Muscle layer of colon (tissue), 2 donors: ENCODE data around the gene MYL7.

Experiments
- H3K27ac ChIP-seq: one replicate; pipeline ENCODE4 v1.7.0; 2013; ENCODE audit warnings: low read depth, mild to moderate bottlenecking, low read length, moderate library complexity
- H3K27me3 ChIP-seq, 2 donors: one replicate each; pipeline ENCODE4 v1.7.0; 2013; ENCODE audit warnings: low read length in 2 of 2, mild to moderate bottlenecking in 2 of 2; ENCODE audit not compliant: insufficient read depth in 2 of 2, control insufficient read depth in 1 of 2
- H3K36me3 ChIP-seq: one replicate; pipeline ENCODE4 v1.7.0; 2013; ENCODE audit warnings: mild to moderate bottlenecking, low read length; ENCODE audit not compliant: insufficient read depth
- H3K4me1 ChIP-seq: one replicate; pipeline ENCODE4 v1.7.0; 2013; ENCODE audit warnings: mild to moderate bottlenecking, low read length; ENCODE audit not compliant: insufficient read depth
- H3K4me3 ChIP-seq, 2 donors: one replicate each; pipeline ENCODE4 v1.7.0; 2013; ENCODE audit warnings: low read length in 2 of 2, low read depth in 1 of 2, mild to moderate bottlenecking in 1 of 2, moderate library complexity in 1 of 2
- H3K9ac ChIP-seq: one replicate; pipeline ENCODE4 v1.7.0; 2013; ENCODE audit warnings: low read length
- H3K9me3 ChIP-seq: one replicate; pipeline ENCODE4 v1.7.0; 2013; ENCODE audit warnings: mild to moderate bottlenecking, low read length
- donor health status: abdominal sarcoma.
- donor health status: Adenocarcinoma of cecum.

The MYL7 gene

GRCh38 chr7:44141221-44141850 lies at the start of gene MYL7:
TSS of gene MYL7 (minus strand) at chr7:44141332. CDS start at chr7:44141305, 27 bp downstream.
- no peaks in the 10 kb centered on the region for H3K9me3 ChIP-seq
- no peaks in the 10 kb centered on the region for H3K36me3 ChIP-seq
- no peak within 1 kb of the TSS for H3K9ac ChIP-seq
- peaks cover 0 to 26% of the 10 kb centered on the region in 2 donors for H3K27me3 ChIP-seq
- H3K4me3 ChIP-seq = no peak within 1 kb of the TSS
- H3K4me1 ChIP-seq = no peaks in the 10 kb centered on the region
- no peak within 1 kb of the TSS for H3K27ac ChIP-seq

- Histone ChIP-seq H3K36me3 (no peaks in the 10 kb centered on the region), H3K27ac (no peak overlapping the region), H3K27me3 (peaks cover 0 to 4% of the 10 kb centered on the region in 2 donors), H3K4me3 (no peak overlapping the region), H3K4me1 (no peaks in the 10 kb centered on the region), H3K9me3 (no peaks in the 10 kb centered on the region), H3K9ac (no peak overlapping the region)
Measured at GRCh38 chr7:44189993-44190872, 49.1 kb upstream of the MYL7 start.

GRCh38 chr7:44189286-44189992 lies 48.3 kb upstream of the MYL7 start, which contains the start of gene GCK:
TSS of gene GCK (minus strand) at chr7:44189439. CDS start at chr7:44188953, 486 bp downstream.
- no peaks in the 10 kb centered on the region for H3K36me3 ChIP-seq
- H3K9me3 ChIP-seq = no peaks in the 10 kb centered on the region
- no peak within 1 kb of the TSS for H3K27ac ChIP-seq
- H3K4me1 ChIP-seq = no peaks in the 10 kb centered on the region
- no peak within 1 kb of the TSS for H3K9ac ChIP-seq
- no peak within 1 kb of the TSS for H3K4me3 ChIP-seq
- peaks cover 0 to 2% of the 10 kb centered on the region in 2 donors for H3K27me3 ChIP-seq

GRCh38 chr7:44188480-44189225 lies 47.5 kb upstream of the MYL7 start:
- no peaks in the 10 kb centered on the region for H3K9me3 ChIP-seq
- H3K4me1 ChIP-seq = no peaks in the 10 kb centered on the region
- H3K36me3 ChIP-seq = no peaks in the 10 kb centered on the region
- H3K9ac ChIP-seq = no peak overlapping the region
- no peaks in the 10 kb centered on the region for H3K27me3 ChIP-seq
- H3K4me3 ChIP-seq = no peak overlapping the region
- no peak overlapping the region for H3K27ac ChIP-seq

- H3K36me3 ChIP-seq = no peaks in the 10 kb centered on the region
- no peak overlapping the region for H3K27ac ChIP-seq
- H3K27me3 ChIP-seq = no peaks in the 10 kb centered on the region
- no peaks in the 10 kb centered on the region for H3K9me3 ChIP-seq
- no peak overlapping the region for H3K4me3 ChIP-seq
- H3K9ac ChIP-seq = no peak overlapping the region
- no peaks in the 10 kb centered on the region for H3K4me1 ChIP-seq
Measured at GRCh38 chr7:44187636-44188416, 46.7 kb upstream of the MYL7 start.

- Histone ChIP-seq H3K27ac (no peak overlapping the region), H3K36me3 (no peaks in the 10 kb centered on the region), H3K4me3 (no peak overlapping the region), H3K27me3 (no peaks in the 10 kb centered on the region), H3K9ac (no peak overlapping the region), H3K4me1 (no peaks in the 10 kb centered on the region), H3K9me3 (no peaks in the 10 kb centered on the region)
Measured at GRCh38 chr7:44186736-44187135, 45.6 kb upstream of the MYL7 start.

GRCh38 chr7:44185729-44186128 lies 44.6 kb upstream of the MYL7 start:
- no peaks in the 10 kb centered on the region for H3K36me3 ChIP-seq
- H3K4me1 ChIP-seq = no peaks in the 10 kb centered on the region
- H3K9me3 ChIP-seq = no peaks in the 10 kb centered on the region

GRCh38 chr7:44184873-44185446 lies 43.8 kb upstream of the MYL7 start:
- H3K9me3 ChIP-seq = no peaks in the 10 kb centered on the region
- no peak overlapping the region for H3K27ac ChIP-seq
- no peak overlapping the region for H3K9ac ChIP-seq
- H3K36me3 ChIP-seq = no peaks in the 10 kb centered on the region
- no peaks in the 10 kb centered on the region for H3K4me1 ChIP-seq
- H3K4me3 ChIP-seq = no peak overlapping the region
- H3K27me3 ChIP-seq = no peaks in the 10 kb centered on the region

More at GRCh38 chr7:44185729-44186128, 44.6 kb upstream of the MYL7 start:
- Histone ChIP-seq H3K9ac (no peak overlapping the region), H3K4me3 (no peak overlapping the region), H3K27ac (no peak overlapping the region), H3K27me3 (no peaks in the 10 kb centered on the region)

- Histone ChIP-seq H3K9ac (no peak overlapping the region), H3K9me3 (no peaks in the 10 kb centered on the region), H3K4me1 (no peaks in the 10 kb centered on the region), H3K4me3 (no peak overlapping the region), H3K27me3 (no peaks in the 10 kb centered on the region), H3K27ac (no peak overlapping the region), H3K36me3 (no peaks in the 10 kb centered on the region)
Measured at GRCh38 chr7:44184206-44184872, 43.2 kb upstream of the MYL7 start.

GRCh38 chr7:44183386-44183785 lies 42.3 kb upstream of the MYL7 start:
- no peaks in the 10 kb centered on the region for H3K27me3 ChIP-seq
- H3K4me1 ChIP-seq = no peaks in the 10 kb centered on the region
- H3K27ac ChIP-seq = no peak overlapping the region
- no peak overlapping the region for H3K4me3 ChIP-seq
- H3K9ac ChIP-seq = no peak overlapping the region
- H3K36me3 ChIP-seq = no peaks in the 10 kb centered on the region
- no peaks in the 10 kb centered on the region for H3K9me3 ChIP-seq
